ENCODE data around the gene ZBTB42.
A peak's percentile ranks its signal among the peaks of the same experiment; 100 is the strongest.

The ZBTB42 gene

DNA sequence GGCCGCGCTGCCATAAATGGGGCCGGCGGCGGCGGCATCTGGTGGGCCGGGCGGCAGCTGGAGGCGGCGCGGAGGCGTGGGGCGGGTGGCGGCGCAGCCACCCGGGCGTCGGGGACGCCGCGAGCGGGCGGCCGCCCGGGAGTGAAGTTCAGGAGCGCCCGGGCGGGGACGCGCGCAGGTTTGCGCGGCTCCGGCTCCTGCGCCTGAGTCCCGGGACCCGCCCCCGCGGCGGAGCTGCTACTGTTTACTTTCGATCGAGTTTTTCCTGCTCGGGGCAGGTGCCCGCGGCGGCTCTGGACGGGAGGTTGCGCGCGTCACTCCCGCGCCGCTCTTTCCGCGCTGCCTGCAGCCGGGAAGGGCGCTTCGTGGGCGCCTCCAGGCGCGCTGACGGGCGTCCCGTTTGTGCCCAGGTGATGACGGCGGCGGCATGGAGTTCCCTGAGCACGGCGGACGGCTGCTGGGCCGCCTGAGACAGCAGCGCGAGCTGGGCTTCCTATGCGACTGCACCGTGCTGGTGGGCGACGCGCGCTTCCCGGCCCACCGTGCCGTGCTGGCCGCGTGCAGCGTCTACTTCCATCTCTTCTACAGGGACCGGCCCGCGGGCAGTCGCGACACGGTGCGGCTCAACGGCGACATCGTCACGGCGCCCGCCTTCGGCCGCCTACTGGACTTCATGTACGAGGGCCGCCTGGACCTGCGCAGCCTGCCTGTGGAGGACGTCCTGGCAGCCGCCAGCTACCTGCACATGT is at the start of gene ZBTB42:
TSS of gene ZBTB42 (plus strand) at position 331 of the 749 bp plus-strand sequence. CDS start at position 428, 97 bp downstream.
- peak; percentile 49 for DNase-seq (ENCODE audit: low spot score)

DNA sequence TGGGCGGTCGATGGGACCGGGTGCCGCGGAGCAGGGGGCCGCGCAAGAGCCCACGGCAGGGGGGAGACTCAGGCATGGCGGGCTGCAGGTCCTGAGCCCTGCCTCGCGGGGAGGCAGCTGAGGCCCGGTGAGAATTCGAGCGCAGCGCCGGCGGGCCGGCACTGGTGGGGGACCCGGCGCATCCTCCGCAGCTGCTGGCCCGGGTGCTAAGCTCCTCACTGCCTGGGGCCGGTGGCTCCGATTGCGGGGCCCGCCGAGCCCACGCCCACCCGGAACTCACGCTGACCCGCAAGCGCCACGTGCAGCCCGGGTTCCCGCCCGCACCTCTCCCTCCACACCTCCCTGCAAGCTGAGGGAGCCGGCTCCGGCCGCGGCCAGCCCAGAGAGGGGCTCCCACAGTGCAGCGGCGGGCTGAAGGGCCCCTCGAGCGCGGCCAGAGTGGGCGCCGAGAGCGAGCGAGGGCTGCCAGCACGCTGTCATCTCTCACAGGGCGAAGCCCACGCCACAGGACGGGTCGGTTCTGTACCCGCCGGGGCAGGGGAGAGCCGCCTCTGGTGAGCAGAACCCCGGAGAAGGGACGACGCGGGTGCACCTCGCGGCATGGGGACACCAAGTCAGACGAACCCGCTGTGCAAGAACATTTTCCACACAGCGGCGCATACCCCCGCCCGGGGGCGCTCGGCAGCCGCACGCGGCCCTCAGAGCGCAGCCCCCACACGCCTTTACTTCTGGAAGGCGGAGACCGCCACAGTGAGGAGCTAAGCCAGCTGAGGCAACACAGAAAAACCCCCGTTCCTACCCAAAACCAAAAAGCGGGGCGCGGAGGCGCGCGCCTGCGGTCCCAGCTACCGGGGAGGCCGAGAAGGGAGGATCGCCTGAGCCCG is 49.1 kb upstream of the ZBTB42 start:
- no peak for DNase-seq (ENCODE audit: low spot score)

DNA sequence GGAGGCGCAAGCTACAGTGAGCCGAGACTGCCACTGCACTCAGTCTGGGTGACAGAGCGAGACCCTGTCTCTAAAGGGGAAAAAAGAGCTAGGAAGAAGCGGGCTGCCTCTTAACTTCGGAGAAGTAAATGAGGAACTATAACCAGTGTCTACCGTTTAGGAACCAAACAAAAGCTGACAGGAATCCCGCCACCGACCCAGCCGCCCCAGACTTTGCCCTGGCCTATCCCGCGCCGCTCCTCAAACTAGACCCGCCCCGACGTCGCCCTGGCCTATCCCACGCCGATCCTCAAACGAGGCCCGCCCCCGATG is 48.5 kb upstream of the ZBTB42 start:
- no peak for DNase-seq (ENCODE audit: low spot score)

DNA sequence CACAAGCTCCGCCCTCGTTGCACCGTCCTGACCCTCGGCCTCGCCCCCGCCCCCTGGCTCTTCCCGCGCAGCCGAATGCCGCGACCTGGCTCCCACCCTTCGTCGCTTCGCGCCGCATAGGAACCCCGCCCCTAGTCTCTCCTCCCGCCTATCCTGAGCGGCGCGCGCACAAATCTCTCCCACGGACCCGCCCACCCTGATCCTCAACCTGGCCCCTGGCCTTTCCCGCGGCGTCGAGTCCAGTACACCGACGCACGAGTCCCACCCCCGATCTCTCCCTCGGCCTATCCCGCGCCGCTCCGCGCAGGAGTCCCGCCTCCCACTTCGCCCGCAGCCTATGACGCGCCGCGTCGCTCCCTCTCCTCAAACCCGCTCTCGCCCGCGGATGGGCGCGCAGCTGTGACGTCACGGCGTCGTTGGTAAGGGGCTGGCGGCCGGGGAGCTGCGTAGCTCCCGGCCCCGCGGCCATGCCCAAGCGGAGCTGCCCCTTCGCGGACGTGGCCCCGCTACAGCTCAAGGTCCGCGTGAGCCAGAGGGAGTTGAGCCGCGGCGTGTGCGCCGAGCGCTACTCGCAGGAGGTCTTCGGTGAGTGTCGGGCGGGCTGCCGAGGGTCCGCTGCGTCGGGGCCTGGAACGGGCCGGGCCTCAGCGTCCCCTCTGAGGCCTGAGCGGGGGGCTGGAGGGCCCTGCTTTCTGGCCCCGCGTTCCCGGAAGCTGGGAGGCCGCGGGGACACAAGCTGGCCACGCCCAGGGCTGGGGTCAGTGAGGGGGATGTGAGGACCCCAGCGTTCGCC is 48.0 kb upstream of the ZBTB42 start, which contains the start of gene SIVA1:
TSS of gene SIVA1 (plus strand) at position 413 of the 793 bp plus-strand sequence. CDS start at position 468, 55 bp downstream.
- DNase-seq (ENCODE audit: low spot score): peak; percentile 98

DNA sequence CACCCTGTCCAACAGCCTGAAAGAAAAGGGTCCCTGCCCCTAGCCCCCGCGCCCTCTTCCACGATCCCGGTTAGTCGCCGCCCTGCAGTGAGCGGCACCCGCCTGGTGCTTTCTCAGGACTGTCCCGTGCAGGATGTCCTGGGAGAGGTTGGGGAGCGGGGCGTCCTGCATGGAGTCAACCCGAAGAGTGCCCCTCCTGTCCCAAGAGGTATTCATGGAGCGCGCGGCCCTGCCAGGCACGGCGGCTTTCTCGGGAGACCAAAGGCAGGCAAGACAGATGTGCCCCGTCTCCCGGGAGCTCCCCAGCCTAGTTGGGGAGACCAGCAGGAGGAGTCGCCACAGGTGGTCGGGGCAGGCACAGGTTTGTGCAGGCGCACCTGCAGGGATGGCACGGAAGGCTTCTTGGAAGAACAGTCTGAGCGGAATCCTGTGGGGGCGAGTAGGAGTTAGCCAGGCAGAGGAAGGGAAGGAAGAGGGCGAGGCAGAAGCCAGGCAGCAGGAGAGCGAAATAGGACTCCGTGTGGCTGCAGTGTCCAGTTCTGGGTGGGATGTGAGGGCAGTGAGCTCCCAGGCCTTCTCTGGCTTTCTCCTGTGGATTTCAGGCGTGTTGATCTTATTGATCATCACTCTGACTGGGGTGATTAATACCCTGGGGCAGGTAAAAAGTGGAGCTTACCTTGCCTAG is 47.2 kb upstream of the ZBTB42 start:
- no peak for DNase-seq (ENCODE audit: low spot score)

DNA sequence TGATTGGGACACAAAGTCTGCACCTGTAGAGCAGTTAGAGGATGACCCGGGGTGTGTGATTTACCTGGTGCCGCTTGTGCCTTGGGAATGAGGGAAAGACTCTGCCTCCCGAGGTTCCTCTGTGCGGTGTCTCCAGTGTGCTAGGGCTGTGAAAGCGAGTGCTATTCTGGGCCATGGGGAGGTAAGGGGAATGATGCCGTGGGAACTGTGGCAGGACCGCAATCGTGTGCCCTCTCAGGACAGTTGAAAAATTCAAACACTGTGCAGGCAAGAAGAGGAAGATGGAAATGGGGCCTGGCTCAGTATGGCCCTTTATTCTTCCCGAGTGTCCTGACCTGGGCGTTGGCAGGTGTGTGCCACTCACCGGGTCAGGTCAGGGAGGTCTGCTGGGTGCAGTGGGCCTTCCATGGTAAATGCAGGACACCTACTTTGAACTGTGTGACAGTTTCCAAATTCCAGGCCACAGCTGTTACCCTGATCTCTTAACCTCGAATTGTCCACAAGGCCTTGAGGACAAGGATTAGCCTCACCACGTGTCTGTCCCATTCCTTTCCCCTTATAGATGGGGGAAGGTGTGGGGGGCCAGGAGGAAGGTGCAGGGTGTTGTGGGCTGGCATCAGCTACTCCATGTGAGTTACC is 46.6 kb upstream of the ZBTB42 start:
- DNase-seq (ENCODE audit: low spot score): no peak

DNA sequence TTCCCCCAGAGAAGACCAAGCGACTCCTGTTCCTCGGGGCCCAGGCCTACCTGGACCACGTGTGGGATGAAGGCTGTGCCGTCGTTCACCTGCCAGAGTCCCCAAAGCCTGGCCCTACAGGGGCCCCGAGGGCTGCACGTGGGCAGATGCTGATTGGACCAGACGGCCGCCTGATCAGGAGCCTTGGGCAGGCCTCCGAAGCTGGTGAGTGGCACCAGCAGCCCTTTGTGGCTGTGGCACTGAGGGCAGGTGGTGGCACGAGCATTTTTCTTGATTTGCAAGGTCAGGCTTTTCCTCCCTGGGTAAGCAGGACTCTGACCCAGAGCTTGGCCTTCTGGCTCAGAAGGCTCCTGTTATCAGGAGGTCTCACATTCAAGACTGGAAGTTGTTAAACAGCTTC is 45.3 kb upstream of the ZBTB42 start:
- no peak for DNase-seq (ENCODE audit: low spot score)

DNA sequence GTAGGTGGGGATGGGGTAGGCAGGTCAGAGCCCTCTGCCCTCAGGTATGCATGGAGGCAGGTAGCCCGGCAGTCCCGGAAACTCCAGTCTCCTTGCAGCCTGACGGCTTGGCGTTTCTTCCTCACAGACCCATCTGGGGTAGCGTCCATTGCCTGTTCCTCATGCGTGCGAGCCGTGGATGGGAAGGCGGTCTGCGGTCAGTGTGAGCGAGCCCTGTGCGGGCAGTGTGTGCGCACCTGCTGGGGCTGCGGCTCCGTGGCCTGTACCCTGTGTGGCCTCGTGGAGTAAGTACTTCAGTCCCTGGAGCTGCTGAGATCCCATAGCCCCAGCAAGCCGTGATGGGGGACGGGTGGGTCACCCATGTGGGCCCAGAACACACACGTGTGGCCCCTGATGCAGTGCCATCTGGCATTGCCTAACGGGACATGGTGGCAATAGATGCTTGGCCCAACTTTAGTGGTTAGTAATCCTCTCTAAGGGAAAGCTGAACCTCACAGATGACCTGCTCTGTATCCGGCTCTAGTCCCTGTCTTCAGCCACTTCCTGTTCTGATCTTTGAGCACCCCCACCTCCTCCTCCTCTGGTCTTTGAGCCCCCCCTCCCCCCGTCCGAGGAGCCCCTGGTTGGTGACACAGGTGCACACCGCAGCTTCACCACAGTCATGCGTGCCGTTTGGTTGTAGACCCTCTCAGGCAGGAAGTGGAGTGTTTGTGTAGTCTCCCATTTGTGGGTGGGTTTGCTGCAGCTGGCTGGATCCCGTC is 44.2 kb upstream of the ZBTB42 start:
- no peak for DNase-seq (ENCODE audit: low spot score)

DNA sequence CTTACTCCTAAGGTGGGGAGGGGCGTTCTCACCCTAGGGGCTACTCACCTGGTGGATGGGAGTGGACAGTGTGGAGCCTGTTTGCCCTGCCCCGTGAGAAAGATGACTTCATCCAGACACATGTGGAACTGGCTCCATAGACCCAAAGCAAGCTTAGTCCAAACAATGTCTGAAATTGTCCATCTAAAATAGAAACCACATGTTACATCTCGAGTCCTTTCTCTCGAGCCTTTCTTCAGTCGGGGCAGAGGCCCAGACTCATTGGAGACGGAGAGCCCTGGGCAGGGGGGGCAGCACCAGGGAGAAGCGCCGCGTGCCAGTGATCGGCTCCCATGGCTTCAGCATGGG is 43.7 kb upstream of the ZBTB42 start:
- DNase-seq (ENCODE audit: low spot score): no peak

DNA sequence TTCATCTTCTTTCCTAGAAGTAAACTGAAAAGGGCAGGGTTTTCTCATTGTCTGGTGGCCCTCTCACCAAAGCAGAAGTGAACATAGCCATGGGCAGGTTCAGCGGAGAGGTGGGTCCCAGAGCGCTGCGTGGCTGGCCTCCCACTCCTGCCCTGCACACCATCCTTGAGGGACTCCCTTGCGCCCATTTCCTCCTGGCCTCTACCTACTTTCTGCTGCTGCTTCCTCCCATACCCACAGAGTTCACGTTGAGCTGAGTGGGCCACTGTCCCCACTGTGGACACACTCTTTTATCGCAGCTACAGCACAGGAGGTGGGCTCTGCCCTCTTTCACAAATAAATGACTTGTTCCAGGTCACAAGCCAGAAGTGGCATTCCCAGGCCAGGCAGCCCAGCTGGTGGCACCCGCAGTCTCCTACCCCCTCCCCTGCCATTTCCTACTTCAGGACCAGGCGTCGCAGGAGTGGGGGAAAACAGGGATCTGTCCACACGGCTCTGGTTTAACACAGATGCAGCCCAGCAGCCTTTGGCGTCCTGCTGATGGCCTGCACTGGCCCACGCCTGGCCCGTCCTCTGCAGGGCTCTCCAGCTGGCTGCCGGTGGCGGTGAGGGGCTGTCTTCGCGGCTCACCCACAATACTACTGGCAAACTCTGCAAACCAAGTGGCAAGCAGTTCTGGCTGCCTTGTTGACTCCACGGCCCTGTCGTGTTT is 43.1 kb upstream of the ZBTB42 start:
- DNase-seq (ENCODE audit: low spot score): no peak

DNA sequence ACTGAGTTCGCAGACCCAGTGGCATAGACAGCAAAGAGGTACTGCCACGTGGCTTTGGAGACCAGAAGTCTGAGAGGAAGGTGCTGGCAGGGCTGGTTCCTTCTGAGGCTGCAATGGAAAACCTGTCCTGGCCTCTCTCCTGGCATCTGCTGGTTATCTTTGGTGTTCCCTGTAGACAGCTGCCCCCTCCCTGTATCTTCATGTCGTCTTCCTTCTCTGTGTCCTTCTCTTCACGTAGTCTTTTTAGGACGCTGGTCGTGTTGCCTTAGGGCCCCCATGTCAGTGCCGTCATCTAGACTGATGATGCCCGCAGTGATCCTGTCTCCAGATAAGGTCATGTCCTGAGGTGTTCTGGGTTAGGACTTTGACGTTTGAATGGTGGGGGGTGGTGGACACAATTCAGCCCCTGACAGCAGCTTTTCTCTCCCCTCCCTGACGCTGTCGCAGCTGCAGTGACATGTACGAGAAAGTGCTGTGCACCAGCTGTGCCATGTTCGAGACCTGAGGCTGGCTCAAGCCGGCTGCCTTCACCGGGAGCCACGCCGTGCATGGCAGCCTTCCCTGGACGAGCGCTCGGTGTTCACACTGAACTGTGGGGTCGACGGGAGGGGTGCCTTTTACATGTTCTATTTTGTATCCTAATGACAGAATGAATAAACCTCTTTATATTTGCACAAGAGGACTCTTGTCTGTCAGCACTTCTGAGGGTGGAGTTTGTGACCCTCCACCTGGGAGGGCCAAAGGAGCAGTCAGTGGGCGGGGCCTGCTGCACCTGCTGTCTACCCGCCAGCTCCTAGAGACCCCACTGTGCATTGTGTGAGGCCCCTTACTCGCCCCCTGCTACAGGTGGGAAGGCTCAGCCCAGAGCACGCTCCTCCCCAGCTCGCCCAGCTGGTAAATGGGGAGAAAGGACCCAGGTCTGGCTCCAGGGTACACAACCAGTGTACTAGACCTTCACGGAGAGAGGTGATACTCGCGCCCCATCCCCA is 41.6 kb upstream of the ZBTB42 start:
- no peak for DNase-seq (ENCODE audit: low spot score)

DNA sequence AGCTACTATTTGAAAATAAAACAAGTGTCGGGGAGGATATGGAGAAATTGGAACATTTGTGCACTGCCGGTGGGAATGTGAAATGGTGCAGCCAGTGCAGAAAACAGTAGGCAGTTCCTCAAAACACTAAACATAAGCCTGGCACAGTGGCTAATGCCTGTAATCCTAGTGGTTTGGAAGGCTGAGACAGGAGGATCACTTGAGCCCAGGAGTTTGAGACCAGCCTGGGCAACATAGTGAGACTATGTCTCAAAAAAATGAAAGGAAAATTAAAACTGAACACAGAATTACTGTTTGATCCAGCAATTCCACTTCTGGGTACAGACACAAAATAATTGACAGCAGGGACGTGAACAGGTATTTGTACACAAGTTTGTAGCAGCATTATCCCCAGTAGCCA is 35.4 kb upstream of the ZBTB42 start:
- DNase-seq (ENCODE audit: low spot score): no peak

DNA sequence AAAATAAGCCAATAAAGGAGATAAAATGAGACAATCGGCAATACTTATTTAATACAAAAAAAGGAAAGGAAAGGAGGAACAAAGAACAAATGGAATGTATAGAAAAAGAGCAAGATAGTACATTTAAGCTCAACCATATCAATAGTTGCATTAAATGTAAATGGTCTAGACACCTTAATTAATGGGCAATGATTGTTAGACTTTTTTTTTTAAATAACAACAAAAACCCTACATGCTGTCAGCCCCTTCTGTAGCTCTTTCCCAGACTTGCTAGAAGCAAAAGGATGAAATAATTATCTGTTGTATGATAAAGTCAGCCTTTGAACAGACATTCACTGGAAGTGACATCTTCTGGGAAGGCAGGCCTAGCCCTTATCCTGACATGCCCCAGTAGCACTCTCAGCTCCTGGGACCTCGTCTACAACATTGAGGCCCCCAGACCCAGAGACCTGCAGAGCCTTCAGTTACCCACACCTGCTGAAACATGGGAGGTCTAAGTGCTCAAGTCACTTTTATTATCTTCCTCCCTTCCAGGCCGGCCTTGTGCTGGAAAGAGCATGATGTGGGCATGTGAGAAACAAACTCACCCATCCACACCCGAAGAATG is 34.5 kb upstream of the ZBTB42 start:
- no peak for DNase-seq (ENCODE audit: low spot score)

DNA sequence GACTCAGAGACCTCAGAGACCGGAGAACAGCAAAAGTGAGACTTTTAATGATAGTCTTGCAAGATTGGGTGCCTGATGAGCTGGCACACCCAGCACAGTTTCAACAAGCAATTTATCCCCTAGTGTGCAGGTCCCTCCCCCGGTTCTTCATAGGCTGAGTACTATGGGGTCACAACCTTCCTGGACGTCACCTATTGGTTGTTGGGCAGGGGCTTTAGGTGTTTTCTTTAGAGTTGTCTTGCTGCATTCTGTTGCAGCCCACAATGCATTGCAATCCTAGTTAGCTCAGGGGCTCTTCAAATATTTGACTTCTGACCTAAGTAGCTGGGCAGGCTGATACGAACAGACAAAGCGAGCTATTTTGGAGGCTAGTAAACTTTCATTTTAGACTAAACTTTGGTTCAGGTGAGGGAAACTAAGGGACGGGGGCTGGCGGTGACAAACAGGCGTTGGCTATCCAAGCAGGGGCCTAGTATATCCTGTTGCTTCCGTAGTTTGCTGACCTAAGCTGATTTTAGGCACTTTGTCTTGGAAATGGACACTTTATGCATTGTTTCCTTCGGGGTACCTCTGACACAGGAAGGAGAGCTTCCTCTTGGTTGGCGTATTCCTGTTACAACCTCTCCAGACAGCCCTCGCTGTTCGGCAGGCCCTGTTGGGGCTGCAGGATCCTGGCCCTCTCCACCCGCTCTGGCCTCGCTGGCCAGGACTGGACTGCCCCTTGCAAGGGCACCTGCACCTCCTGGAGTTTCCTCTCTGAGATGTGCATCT is 33.9 kb upstream of the ZBTB42 start:
- no peak for DNase-seq (ENCODE audit: low spot score)

DNA sequence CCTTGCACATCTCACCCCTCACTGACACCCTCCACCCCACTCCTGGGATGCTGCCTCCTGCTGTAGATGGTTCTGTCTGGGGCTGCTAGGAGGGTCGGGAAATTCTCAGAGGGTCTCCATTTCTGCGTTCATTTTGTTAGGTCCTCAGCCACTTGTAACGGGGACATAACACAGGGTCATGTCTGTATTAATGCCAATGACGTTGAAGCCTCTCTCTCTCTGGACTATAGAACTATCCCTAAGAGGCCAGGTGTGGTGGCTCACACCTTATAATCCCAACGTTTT is 33.3 kb upstream of the ZBTB42 start:
- no peak for DNase-seq (ENCODE audit: low spot score)

DNA sequence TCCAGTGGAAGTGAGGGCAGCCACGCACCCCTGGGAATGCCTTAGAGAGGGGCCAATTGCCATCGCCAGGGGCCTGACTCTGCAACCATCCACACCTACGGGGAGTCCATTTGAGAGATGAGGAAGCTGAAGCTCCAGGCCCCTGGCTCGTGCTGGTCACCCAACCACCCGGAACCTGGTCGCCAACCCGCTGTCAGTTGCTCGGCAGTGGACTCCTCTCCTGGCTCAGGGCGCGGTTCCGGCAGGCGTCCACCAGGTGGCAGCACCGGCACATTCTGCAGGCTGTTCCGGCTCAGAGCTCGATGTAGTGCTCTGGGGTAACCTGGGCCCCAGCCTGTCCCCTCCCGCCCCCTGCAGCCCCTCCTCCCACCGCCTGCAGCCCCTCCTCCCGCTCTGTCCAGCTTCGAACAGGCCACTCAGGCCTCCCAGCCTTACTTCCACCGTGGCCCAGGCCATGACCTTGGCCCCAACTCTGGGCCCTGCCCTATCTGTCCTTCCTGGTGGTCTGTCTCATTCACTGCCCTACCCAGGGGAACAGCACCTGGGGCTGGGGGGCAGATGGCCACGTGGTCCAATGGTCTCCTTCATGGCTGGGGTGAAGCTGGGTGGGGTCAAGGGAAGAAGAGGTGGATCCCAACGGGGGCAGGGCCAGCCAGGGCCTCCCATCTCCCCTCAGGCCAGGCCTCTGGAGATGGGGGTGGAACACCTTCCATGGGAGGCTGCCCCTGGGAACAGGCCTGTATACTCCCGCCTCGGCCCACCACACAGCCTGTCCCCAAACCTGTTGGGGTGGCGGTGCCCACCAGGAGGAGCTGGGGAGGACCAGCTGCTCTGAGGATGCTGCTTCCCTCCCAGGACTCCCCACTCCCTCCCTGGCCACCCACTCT is 32.2 kb upstream of the ZBTB42 start:
- peak; percentile 77 for DNase-seq (ENCODE audit: low spot score)
